Renal pelvis (tissue), 4 donors: ENCODE results near the gene NECTIN3. TPM values are rescaled to one million over a fixed set of nuclear protein-coding genes. Genes with fewer than 3 reads are reported as not detected.

Source experiments
- DNase-seq: peaks from one replicate; pipeline ENCODE4 v3.0.0-alpha.2; 2013
- polyA plus RNA-seq, 3 donors: library from polyadenylated mRNA; unstranded; fragments of 120-200 nt; gene quantifications; one replicate each; pipeline ENCODE4 v1.2.1, GENCODE V29; 2013; ENCODE audit not compliant: insufficient read length in 3 of 3

Gene NECTIN3
- polyA plus RNA-seq, 3 donors = 34.2 to 37.2 (median 36.7) TPM

DNA sequence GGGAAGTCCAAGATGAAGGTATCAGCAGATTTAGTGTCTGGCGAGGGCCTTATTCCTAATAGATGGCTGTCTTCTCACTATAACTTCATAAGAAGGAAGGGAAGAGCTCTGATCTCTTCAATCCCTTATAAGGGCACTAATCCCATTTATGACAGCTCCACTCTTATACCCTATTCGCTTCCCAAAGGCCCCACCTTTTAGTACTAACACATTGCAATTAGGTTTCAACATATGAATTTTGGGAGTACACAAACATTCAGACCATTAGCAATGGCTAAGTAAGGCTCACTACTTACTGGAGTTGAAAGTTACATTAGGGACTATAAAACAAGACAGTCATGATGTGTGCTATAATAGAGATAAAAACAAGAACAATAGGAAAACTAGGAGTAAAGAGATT is 118.9 kb downstream of the NECTIN3 start:
- DNase-seq = no peak

DNA sequence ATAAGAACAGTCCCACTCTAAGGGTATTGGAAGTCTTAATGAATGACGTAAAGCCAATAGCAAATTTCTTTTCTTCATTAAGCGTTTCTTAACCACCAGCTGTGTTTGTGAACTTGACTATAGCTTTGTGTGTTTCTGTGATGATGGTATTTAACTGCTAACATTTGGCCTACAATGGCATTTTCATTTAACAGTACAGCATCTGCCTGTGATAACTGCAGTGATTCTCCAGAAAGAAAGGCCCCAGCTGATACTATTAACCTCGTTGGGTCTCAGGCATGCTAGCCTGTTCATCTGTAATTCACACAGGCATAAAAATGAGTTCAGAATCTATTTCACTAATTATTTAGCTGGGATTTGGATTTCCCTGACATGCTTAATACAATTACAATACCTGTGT is 121.9 kb downstream of the NECTIN3 start:
- no peak for DNase-seq

DNA sequence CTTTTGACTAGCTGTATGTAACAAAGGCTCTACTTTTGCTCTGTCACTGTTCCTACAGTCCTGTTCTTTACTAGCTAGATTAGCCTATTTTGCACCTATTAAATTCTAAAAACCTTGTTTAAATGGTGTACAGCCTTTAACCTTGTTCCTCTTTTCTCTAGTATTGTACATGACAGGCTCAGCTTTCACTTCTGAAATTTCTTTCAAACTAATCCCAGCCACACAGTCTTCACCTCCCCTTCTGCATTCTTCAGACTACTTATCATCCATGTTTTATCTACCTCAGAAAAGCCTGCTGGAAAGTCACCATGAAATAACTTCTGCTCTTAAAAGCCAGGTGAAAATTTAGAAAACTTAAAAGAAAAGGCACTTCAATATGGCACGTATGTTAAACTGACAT is 122.4 kb downstream of the NECTIN3 start:
- no peak for DNase-seq

DNA sequence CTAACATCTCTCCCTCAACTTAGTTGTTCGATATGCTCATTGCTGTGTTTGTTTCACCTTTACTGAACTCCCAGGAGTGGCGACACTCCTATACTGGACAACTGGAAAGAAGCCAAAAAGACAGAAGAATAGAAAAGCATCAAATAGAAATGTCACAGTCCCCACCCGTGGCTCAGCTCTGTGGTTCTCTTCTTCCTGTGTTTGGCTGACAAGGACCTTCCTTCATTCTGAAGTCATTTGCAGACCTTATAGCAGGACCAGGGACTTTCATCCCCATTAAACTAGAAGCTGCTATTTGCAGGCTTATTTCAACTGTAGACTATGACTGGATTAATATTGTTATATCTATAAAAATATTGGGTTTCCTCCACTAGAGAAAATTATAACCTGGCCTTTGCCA is 125.9 kb downstream of the NECTIN3 start:
- no peak for DNase-seq

DNA sequence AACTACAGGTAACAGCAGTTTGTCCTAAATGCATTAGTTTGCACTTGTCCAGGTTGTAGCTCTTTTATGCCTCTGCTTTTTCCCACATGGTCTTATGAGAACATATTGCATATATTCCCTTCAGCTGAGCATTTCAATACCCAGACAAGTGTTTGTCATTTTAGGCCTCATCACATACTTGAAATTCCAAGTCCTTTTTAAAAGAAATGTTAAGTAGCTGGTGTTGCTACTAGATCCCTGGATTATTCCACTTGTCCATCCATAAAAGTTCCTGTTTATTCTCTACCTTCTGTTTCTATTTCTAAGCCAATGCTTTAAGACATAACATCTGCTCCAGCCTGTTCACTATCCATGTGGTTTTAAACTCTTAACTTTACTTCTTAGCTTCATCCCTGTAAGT is 128.4 kb downstream of the NECTIN3 start:
- DNase-seq = no peak

DNA sequence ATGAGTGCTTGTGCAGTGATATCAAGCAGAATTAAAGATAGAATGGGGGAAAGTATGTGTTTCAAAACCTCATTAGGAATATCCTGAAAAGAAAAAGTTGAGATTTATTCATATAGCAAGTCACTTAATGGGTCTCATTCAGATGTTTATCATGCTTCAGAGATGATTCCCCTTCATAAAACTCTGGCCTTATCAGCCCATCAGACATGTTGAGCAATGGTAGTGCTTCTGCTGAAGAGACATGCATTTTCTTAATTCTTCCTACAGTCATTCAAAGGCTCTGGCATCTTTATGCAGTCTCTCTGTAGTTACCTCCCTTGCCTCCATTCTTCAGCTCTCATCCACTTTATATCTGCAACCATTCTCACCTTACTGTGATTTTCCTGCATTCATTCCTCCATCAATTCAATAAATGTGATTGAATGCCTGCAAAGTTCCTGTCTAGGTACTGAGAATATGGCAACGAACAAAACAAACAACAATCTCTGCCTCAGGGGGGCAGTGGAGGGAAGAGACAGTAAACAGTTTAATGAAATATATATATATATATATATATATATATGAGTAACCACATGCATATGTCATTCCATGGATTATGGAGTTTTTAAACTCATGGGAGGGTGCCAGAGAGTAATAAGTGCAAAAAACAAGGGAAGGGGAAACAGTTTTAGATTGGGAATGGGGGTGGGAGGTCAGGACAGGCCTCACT is 138.5 kb downstream of the NECTIN3 start:
- DNase-seq = no peak

DNA sequence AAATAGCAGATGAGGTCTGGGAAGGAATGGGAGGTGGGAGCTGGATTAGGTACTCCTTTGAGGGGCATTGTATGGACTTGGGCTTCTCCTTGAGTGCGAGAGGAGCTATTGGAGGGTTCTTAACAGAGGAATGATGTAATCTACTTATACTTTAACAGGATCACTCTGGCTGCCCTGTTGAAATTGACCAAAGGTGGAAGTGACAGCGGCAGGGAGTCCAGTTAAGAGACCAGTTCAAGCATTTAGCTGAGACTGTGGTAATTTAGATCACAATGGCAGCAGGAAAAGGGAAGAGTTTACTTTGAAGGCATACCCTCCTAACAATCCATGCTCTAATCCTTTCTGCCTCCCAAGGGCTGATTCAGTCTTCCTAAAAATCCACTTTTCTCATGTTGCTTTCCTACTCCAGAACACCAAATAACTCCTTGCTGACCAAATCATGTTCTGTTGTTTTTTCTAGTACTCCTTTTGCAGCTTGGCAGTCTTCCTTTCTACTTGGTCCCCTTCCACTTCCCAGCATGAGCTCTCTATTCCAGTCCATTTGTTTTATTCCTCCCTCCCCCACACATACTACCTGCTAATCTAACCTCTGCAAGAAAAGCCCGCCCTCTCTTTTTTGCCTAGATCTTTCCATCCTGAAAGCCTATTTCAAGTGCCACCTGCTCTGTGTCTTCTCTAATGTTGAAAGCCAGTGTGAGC is 139.4 kb downstream of the NECTIN3 start:
- no peak for DNase-seq

DNA sequence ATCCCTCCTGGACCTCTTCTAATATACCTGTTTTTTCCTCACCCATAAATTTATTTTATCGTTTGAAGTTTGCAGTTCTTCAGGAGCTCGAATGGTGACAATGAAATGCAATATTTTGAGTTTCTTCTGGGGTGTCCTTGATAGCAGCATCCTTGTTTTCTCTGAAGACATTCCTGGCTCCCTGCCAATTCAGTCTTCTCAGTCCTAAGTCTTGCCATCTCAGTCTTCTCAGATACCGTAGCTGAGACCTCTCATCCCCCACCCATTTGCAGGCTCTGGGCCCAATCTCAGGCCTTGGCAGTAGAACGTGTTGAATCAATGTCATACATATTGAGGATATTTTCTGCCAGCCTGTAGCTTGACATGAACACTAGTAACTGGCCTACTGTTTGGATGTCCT is 140.9 kb downstream of the NECTIN3 start:
- no peak for DNase-seq

DNA sequence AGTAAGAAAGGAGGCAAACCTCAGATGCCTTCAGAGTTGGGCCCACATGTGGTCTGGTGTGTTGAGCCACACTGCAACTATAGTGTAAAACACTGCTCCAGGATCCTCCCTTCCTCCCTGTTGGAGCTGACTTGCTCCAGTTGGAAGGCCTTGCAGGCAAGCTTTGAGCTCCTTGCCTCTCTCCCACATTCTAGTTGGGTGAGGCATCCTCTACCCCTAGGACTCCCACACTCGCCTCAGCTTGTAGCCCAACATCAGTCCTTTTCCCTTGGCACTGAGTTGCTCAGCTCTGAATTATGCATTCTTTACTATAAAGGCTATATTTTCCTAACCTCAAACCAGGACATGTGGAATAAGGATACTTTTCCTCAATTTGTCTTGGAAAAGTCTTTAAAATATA is 143.9 kb downstream of the NECTIN3 start:
- no peak for DNase-seq

DNA sequence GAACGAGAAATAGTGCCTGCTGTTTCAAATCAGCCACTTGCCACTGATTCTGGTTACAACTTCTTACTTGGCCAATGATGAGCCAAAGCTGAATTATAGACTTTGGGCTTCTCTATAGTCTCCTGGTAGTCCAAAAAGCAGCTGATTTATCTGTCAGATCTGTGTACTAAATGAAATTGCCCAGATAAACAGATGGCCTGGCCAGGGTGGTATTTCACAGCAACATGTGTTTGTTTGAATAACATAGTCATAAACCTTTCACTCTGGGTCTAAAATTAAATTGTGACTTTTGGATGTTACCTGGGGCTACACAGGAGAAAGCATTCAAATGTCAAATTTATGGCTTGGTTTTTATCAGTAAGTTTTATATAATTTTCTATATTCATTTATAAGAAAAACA is 147.0 kb downstream of the NECTIN3 start:
- DNase-seq = no peak

DNA sequence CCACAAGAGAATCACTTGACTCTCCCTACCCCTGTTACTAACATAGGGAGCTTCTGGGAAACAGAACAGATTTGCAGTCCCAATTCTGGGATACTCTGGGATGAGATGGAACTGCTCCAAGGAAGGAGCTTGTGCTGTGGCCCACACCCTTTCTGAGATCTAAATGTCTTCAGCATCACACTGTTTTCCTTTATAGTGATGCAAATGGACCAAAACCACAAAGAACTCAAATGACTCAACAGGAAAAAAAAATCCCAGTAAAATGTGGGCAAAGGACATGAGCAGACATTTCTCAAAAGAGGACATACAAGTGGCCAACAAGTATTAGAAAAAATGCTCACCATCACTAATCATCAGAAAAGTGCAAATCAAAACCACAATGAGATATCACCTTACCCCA is 155.6 kb downstream of the NECTIN3 start:
- DNase-seq = no peak

DNA sequence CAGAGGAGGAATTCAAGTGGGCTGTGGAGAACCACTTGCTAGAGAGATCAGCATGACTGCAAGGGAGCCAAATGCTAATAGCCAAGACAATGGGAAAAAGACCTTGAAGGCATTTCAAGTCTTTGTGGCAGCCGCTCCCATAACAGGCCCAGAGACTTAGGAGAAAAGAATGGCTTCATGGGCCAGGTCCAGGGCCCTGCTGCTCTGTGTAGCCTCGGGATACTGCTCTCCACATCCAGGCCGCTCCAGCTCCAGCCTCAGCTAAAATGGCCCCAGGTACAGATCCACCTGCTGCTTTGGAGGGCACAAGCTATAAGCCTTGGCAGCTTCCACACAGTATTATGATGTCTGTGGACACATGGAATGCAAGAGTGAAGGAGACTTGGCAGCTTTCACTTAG is 157.7 kb downstream of the NECTIN3 start:
- no peak for DNase-seq

DNA sequence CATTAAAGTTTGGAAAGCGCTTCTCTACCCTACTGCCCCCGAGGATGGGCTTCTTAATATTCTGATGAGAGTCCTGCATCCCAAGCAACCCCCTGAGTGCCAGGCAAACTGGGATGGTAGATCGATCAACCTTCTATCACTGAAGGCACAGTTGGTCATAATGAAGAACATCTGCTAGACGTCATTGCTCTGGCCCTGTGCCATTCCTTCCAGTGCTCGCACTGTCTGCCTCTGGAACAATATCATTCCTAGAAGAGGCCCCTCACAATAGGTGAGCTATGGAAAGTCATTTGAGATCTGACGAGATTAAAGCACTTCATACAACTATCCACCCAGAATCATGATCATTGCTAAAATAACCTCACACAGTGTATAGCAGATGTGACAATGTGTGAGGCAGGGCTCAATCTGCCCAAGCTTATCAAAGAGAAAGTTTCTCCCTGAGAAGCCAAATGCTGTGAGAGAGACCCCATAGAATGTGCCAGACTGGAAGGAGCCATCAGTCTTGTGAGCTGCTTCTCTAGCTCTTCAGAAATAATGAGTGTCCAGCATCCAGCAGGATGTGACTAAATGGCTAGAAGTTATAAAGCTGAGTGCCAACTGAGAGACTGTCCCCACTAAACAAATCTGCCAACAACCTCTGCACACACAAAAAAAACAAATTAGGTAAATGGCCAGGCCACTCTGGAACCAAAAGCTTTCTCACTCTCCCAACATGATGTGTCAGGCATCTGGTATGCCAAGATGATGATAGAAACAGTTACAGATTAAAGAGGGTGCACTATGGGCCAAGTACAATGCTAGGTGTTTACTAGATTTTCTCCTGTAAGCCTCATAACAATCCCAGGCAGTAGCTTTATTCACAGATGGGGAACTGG is 165.5 kb downstream of the NECTIN3 start:
- DNase-seq = no peak

DNA sequence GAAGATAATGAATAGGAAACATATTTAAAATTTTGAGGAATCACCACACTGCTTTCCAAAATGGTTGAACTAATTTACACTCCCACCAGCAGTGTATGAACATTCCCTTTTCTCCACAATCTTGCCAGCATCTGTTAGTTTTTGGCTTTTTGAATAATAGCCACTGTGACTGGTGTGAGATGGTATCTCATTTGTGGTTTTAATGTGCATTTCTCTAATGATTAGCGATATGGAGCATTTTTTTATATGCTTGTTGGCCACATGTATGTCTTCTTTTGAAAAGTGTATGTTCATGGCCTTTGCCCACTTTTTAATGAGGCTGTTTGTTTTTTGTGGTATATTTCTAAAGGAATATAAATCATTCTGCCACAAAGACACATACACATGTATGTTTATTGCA is 166.3 kb downstream of the NECTIN3 start:
- no peak for DNase-seq

DNA sequence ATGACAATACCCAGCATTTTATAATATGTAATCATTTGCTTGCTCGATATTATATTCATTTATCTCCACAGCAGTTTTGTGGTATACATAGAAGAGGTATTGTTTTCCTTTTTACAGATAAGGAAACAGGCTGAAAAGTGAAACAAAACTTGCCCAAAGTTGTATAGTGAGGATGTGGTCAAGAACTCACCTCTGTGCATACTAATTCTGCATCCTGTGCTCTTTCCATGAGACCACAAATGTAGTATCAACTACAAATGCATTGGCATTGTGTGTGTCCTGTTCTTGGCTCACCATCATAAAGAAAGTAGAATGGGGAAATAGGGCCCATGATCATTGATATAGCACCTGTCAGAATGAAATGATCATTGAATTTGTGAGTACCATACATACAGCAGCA is 167.3 kb downstream of the NECTIN3 start:
- no peak for DNase-seq

DNA sequence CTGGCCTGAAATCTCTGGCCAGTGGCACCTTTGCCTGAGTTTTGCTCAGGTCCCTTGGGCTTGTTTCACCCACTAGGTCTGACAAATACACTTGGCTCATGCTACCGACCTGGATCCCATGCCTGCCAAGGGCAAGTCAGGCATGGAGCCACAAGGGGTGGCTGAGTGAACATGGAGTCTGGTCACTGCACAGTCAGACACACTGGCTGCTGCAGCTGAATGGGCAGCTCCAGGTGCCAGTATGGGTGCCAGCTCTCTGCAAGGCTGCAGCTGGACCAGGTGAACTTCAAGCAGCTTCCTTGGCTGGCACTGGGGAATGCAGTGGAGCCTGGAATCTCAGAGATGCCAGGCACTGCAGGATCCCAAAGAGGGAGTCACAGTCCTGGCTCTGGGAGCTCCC is 170.3 kb downstream of the NECTIN3 start:
- no peak for DNase-seq
